ENCODE measurements around the gene PHACTR2.
A peak's percentile ranks its signal among the peaks of the same experiment; 100 is the strongest.

PHACTR2 gene

DNA sequence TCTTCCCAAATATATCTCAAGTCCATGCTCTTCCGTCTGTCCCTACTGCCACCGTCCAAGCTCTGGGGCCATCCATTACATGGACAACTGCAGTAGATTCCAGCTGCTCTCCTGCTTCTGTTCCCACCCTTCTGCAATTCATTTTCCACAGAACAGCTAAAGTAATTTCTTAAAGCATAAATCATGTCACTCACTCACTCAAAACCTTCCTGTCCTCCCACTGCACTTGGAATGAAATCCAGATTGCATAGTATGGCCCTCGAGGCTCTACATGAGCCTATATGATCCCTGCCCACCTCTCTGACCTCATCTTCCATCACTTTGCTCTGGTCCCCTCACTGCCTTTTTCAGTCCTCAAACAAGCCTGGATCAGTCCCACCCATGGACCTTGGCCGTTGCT is 10.9 kb downstream of the PHACTR2 start:
- no CpG with 5 or more reads among the region's 4 CpGs for WGBS, 2 donors (ENCODE audit: extremely low coverage in 2 of 2, insufficient read length in 2 of 2, insufficient replicate concordance in 1 of 2)
- no peak overlapping the region for H2BK15ac ChIP-seq (ENCODE audit: low read length)
- no peak overlapping the region for H2AK5ac ChIP-seq (ENCODE audit: low read depth, low read length)
- H3K14ac ChIP-seq (ENCODE audit: low read length): no peak overlapping the region
- no peaks in the 10 kb centered on the region for H3K79me1 ChIP-seq (ENCODE audit: low read depth, low read length)
- H3K27me3 ChIP-seq (ENCODE audit: control insufficient read depth in 3 of 3, insufficient read depth in 3 of 3, low read depth in 1 of 3, low read length in 3 of 3): no peaks in the 10 kb centered on the region
- H3K36me3 ChIP-seq (replicated peaks in 1 of 2; ENCODE audit: control insufficient read depth in 2 of 2, insufficient read depth in 2 of 2, low read length in 2 of 2): no peaks in the 10 kb centered on the region
- no peak overlapping the region for H2BK12ac ChIP-seq (ENCODE audit: low read length)
- no peak overlapping the region for H3K4me2 ChIP-seq (ENCODE audit: insufficient read depth, low read length, poor library complexity, severe bottlenecking)
- no peak overlapping the region for H2BK5ac ChIP-seq (ENCODE audit: low read length)
- no peak overlapping the region for H3K27ac ChIP-seq (replicated peaks; ENCODE audit: low read length)
- H3K4ac ChIP-seq (ENCODE audit: low read length): no peak overlapping the region
- DNase-seq (ENCODE audit: low spot score): no peak
- no peak overlapping the region for H3K23ac ChIP-seq (ENCODE audit: low read depth, low read length, poor library complexity)
- no peak overlapping the region for H3K18ac ChIP-seq (ENCODE audit: low read length)
- no peak overlapping the region for H4K8ac ChIP-seq (ENCODE audit: low read depth, low read length)
- no peaks in the 10 kb centered on the region for H3K9me3 ChIP-seq (replicated peaks in 1 of 2; ENCODE audit: control insufficient read depth in 2 of 2, insufficient read depth in 1 of 2, low read depth in 1 of 2, low read length in 2 of 2)
- H2AFZ ChIP-seq (ENCODE audit: low read length): no peak overlapping the region
- H3K9ac ChIP-seq (ENCODE audit: low read depth, low read length, poor library complexity): no peak overlapping the region
- H3K4me3 ChIP-seq (ENCODE audit: low read length in 2 of 2): no peak overlapping the region
- H4K91ac ChIP-seq (ENCODE audit: low read depth, low read length, poor library complexity): no peak overlapping the region
- peaks cover 8 to 11% of the 10 kb centered on the region in 2 donors for H3K4me1 ChIP-seq (ENCODE audit: control insufficient read depth in 2 of 2, insufficient read depth in 1 of 2, low read depth in 1 of 2, low read length in 2 of 2)
- no peak overlapping the region for H2BK120ac ChIP-seq (ENCODE audit: low read depth, low read length)

- Histone ChIP-seq H3K9me3 (replicated peaks in 1 of 2; ENCODE audit: control insufficient read depth in 2 of 2, insufficient read depth in 1 of 2, low read depth in 1 of 2, low read length in 2 of 2) (no peaks in the 10 kb centered on the region), H4K91ac (ENCODE audit: low read depth, low read length, poor library complexity) (no peak overlapping the region), H2BK15ac (ENCODE audit: low read length) (no peak overlapping the region), H4K8ac (ENCODE audit: low read depth, low read length) (no peak overlapping the region), H3K4me1 (ENCODE audit: control insufficient read depth in 2 of 2, insufficient read depth in 1 of 2, low read depth in 1 of 2, low read length in 2 of 2) (peaks cover 8 to 11% of the 10 kb centered on the region in 2 donors), H2BK5ac (ENCODE audit: low read length) (no peak overlapping the region), H2BK12ac (ENCODE audit: low read length) (no peak overlapping the region), H3K9ac (ENCODE audit: low read depth, low read length, poor library complexity) (no peak overlapping the region), H2AFZ (ENCODE audit: low read length) (no peak overlapping the region), H3K27me3 (ENCODE audit: control insufficient read depth in 3 of 3, insufficient read depth in 3 of 3, low read depth in 1 of 3, low read length in 3 of 3) (no peaks in the 10 kb centered on the region), H3K4me2 (ENCODE audit: insufficient read depth, low read length, poor library complexity, severe bottlenecking) (no peak overlapping the region), H3K18ac (ENCODE audit: low read length) (no peak overlapping the region), H3K27ac (replicated peaks; ENCODE audit: low read length) (no peak overlapping the region), H3K36me3 (replicated peaks in 1 of 2; ENCODE audit: control insufficient read depth in 2 of 2, insufficient read depth in 2 of 2, low read length in 2 of 2) (no peaks in the 10 kb centered on the region), H2BK120ac (ENCODE audit: low read depth, low read length) (no peak overlapping the region), H3K4ac (ENCODE audit: low read length) (no peak overlapping the region), H3K4me3 (ENCODE audit: low read length in 2 of 2) (no peak overlapping the region), H3K14ac (ENCODE audit: low read length) (no peak overlapping the region), H3K23ac (ENCODE audit: low read depth, low read length, poor library complexity) (no peak overlapping the region), H3K79me1 (ENCODE audit: low read depth, low read length) (no peaks in the 10 kb centered on the region), H2AK5ac (ENCODE audit: low read depth, low read length) (no peak overlapping the region)
- DNase-seq (ENCODE audit: low spot score): no peak
- WGBS, 2 donors (ENCODE audit: extremely low coverage in 2 of 2, insufficient read length in 2 of 2, insufficient replicate concordance in 1 of 2): no CpG with 5 or more reads among the region's 9 CpGs
Measured at GRCh38 chr6:143689852-143690251, 12.1 kb downstream of the PHACTR2 start.

DNA sequence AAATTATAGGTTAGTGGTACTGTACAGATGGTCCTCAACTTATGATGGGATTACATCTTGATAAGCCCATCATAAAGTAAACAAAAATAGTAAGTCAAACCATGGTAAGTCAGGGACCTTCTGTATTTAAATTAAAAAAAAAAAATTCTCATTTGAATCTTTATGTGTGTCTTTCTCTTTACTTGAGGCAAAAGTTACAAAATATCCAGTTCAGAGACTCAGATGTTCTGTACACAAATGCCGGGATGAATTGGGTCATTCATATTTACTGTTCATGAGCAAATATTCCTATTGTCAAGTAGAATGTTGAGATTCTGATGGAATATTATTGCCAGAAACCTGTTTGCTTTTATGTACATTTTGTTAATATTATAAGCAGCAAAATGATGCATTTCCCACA is 13.4 kb downstream of the PHACTR2 start:
- H2BK15ac ChIP-seq (ENCODE audit: low read length): no peak overlapping the region
- H3K27ac ChIP-seq (replicated peaks; ENCODE audit: low read length): no peak overlapping the region
- no peak overlapping the region for H3K18ac ChIP-seq (ENCODE audit: low read length)
- H2BK12ac ChIP-seq (ENCODE audit: low read length): no peak overlapping the region
- no peak overlapping the region for H2AK5ac ChIP-seq (ENCODE audit: low read depth, low read length)
- WGBS, 2 donors (ENCODE audit: extremely low coverage in 2 of 2, insufficient read length in 2 of 2, insufficient replicate concordance in 1 of 2): no CpG with 5 or more reads among the region's 1 CpG
- no peak overlapping the region for H3K4ac ChIP-seq (ENCODE audit: low read length)
- no peak overlapping the region for H2BK5ac ChIP-seq (ENCODE audit: low read length)
- no peak overlapping the region for H4K8ac ChIP-seq (ENCODE audit: low read depth, low read length)
- no peak overlapping the region for H3K9ac ChIP-seq (ENCODE audit: low read depth, low read length, poor library complexity)
- H3K79me1 ChIP-seq (ENCODE audit: low read depth, low read length): no peaks in the 10 kb centered on the region
- H2BK120ac ChIP-seq (ENCODE audit: low read depth, low read length): no peak overlapping the region
- H4K91ac ChIP-seq (ENCODE audit: low read depth, low read length, poor library complexity): no peak overlapping the region
- no peaks in the 10 kb centered on the region for H3K27me3 ChIP-seq (ENCODE audit: control insufficient read depth in 3 of 3, insufficient read depth in 3 of 3, low read depth in 1 of 3, low read length in 3 of 3)
- H3K4me1 ChIP-seq (ENCODE audit: control insufficient read depth in 2 of 2, insufficient read depth in 1 of 2, low read depth in 1 of 2, low read length in 2 of 2): peaks cover 8 to 11% of the 10 kb centered on the region in 2 donors
- H2AFZ ChIP-seq (ENCODE audit: low read length): no peak overlapping the region
- H3K14ac ChIP-seq (ENCODE audit: low read length): no peak overlapping the region
- no peaks in the 10 kb centered on the region for H3K36me3 ChIP-seq (replicated peaks in 1 of 2; ENCODE audit: control insufficient read depth in 2 of 2, insufficient read depth in 2 of 2, low read length in 2 of 2)
- no peak for DNase-seq (ENCODE audit: low spot score)
- H3K4me3 ChIP-seq (ENCODE audit: low read length in 2 of 2): no peak overlapping the region
- H3K4me2 ChIP-seq (ENCODE audit: insufficient read depth, low read length, poor library complexity, severe bottlenecking): no peak overlapping the region
- no peak overlapping the region for H3K23ac ChIP-seq (ENCODE audit: low read depth, low read length, poor library complexity)
- no peaks in the 10 kb centered on the region for H3K9me3 ChIP-seq (replicated peaks in 1 of 2; ENCODE audit: control insufficient read depth in 2 of 2, insufficient read depth in 1 of 2, low read depth in 1 of 2, low read length in 2 of 2)

GRCh38 chr6:143691900-143692636 is 14.3 kb downstream of the PHACTR2 start:
- Histone ChIP-seq H3K27ac (replicated peaks; ENCODE audit: low read length) (peak overlapping the region; percentile 37), H2BK120ac (ENCODE audit: low read depth, low read length) (no peak overlapping the region), H2BK12ac (ENCODE audit: low read length) (no peak overlapping the region), H4K8ac (ENCODE audit: low read depth, low read length) (no peak overlapping the region), H3K9ac (ENCODE audit: low read depth, low read length, poor library complexity) (no peak overlapping the region), H3K4me2 (ENCODE audit: insufficient read depth, low read length, poor library complexity, severe bottlenecking) (no peak overlapping the region), H3K4ac (ENCODE audit: low read length) (no peak overlapping the region), H3K36me3 (replicated peaks in 1 of 2; ENCODE audit: control insufficient read depth in 2 of 2, insufficient read depth in 2 of 2, low read length in 2 of 2) (no peaks in the 10 kb centered on the region), H3K79me1 (ENCODE audit: low read depth, low read length) (no peaks in the 10 kb centered on the region), H3K14ac (ENCODE audit: low read length) (no peak overlapping the region), H4K91ac (ENCODE audit: low read depth, low read length, poor library complexity) (no peak overlapping the region), H3K4me3 (ENCODE audit: low read length in 2 of 2) (no peak overlapping the region), H2AK5ac (ENCODE audit: low read depth, low read length) (no peak overlapping the region), H2AFZ (ENCODE audit: low read length) (no peak overlapping the region), H3K4me1 (ENCODE audit: control insufficient read depth in 2 of 2, insufficient read depth in 1 of 2, low read depth in 1 of 2, low read length in 2 of 2) (peaks cover 8 to 11% of the 10 kb centered on the region in 2 donors), H3K9me3 (replicated peaks in 1 of 2; ENCODE audit: control insufficient read depth in 2 of 2, insufficient read depth in 1 of 2, low read depth in 1 of 2, low read length in 2 of 2) (no peaks in the 10 kb centered on the region), H3K27me3 (ENCODE audit: control insufficient read depth in 3 of 3, insufficient read depth in 3 of 3, low read depth in 1 of 3, low read length in 3 of 3) (no peaks in the 10 kb centered on the region), H2BK5ac (ENCODE audit: low read length) (no peak overlapping the region), H2BK15ac (ENCODE audit: low read length) (no peak overlapping the region), H3K23ac (ENCODE audit: low read depth, low read length, poor library complexity) (no peak overlapping the region), H3K18ac (ENCODE audit: low read length) (no peak overlapping the region)
- DNase-seq (ENCODE audit: low spot score): peak; percentile 46
- no CpG with 5 or more reads among the region's 7 CpGs for WGBS, 2 donors (ENCODE audit: extremely low coverage in 2 of 2, insufficient read length in 2 of 2, insufficient replicate concordance in 1 of 2)
